GM12872 (cell line): ENCODE measurements around the gene IGF1R.

Source experiments
- TF ChIP-seq, protein P1 (sequence below): IDR thresholded peaks from 3 replicates; pipeline ENCODE4 v1.5.1; 2011; ENCODE audit warnings: low read depth, mild to moderate bottlenecking, low read length, moderate library complexity; ENCODE audit not compliant: insufficient read depth

Gene IGF1R

GRCh38 chr15:98935736-98936135, 287.4 kb downstream of the IGF1R start:
- TF ChIP-seq, protein P1, sequence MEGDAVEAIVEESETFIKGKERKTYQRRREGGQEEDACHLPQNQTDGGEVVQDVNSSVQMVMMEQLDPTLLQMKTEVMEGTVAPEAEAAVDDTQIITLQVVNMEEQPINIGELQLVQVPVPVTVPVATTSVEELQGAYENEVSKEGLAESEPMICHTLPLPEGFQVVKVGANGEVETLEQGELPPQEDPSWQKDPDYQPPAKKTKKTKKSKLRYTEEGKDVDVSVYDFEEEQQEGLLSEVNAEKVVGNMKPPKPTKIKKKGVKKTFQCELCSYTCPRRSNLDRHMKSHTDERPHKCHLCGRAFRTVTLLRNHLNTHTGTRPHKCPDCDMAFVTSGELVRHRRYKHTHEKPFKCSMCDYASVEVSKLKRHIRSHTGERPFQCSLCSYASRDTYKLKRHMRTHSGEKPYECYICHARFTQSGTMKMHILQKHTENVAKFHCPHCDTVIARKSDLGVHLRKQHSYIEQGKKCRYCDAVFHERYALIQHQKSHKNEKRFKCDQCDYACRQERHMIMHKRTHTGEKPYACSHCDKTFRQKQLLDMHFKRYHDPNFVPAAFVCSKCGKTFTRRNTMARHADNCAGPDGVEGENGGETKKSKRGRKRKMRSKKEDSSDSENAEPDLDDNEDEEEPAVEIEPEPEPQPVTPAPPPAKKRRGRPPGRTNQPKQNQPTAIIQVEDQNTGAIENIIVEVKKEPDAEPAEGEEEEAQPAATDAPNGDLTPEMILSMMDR: no peak

GRCh38 chr15:98937413-98938104, 289.2 kb downstream of the IGF1R start:
- TF ChIP-seq, protein P1: no peak

DNA sequence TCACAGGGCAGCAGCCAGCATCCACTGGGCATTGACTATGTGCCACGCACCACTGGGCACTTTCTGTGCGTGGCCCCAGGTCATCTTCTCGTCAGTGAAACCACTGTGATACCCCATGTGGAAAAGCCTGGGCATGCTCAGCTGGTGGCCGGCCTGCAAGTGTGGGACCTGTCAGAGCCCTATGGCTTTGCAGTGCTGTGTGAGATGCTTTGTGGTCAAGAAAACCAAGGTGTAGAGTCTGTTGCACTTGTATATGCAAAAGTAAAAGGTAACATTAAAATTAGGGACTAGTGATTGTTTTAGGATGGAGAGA, 289.7 kb downstream of the IGF1R start:
- TF ChIP-seq, protein P1: no peak

- TF ChIP-seq, protein P1: no peak
These were observed 290.5 kb downstream of the IGF1R start for GRCh38 chr15:98938799-98939198.

DNA sequence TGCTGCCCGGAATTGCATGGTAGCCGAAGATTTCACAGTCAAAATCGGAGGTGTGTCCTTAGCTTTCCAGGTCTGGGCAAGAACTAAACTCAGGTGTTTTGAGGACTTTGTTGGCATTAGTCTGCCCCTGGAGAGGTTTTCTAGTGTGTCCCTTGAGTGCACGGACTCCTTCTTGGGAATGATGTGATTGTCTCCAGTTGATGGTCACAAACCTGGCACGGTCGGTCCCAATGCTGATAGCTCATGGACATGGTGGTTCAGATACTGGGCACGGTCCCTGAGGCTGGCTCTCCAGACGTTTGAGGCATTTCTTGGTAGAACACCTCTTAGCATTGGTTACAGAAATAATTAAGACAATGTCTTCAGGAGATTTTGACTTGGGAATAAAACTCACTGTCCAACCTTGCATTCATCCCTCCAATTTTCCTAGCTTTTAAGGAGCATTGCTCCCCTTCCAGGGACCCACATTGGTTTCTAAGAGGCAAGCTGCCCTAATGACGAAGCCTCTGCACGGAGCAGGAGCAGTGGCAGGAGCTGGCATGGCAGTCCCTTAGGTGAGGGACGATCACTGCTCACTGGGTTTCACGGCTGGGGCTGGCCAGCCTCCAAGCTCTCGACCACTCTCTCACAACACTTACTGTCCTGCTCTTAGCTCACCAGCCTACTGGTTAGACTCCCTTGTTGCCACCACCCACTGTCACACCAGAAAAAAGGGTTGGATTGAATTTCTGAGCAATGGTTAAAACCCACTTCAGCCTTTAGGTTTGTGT, 291.2 kb downstream of the IGF1R start:
- TF ChIP-seq, protein P1: no peak

DNA sequence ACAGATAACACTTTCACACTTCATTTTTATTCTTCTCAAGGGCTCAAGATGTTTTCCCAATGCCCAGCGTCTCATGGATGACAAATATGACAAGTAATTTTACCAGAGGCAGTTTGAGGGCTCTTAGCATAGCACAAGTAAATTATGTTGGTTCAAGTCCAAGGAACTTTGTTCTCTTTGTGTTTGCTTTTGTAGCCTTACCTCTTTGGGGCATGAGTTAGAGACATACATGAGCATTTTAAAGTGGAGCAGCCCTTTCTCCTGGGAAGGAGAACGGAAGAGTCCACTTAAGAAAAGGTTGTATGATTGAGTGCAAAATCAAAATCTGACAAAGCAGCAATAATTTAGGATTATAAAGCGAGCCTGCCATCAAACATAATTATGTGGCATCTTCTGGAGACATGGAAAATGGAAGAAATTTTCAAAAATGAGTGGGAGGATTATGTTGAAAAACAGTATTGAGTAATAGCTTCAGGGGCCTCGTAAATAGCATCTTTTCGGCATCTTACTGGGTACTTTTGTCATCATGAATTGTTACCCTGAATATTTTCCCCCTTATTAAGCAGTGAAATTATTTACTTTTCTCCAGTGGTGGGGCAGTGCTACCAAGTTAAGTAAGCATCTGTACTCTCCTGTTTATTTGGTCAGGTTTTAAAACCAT, 293.4 kb downstream of the IGF1R start:
- TF ChIP-seq, protein P1: no peak

DNA sequence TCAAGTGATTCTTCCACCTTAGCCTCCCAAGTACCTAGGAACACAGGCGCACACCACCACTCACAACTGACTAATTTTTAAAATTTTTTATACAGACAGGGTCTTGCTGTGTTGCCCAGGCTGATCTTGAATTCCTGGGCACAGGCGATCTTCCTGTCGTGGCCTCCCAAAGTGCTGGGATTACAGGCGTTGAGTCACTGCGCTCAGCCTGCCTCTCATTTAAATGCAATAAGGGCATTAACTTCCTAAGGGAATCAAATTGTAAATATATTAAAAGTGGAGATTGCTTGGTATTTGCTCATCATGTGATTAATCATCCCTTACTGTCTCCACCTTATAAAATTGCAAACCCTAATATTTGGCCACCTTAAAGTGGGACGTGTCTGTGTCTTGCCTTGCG, 294.1 kb downstream of the IGF1R start:
- TF ChIP-seq, protein P1: no peak
